WTC11 (cell line): ENCODE results near the gene EFS. TPM values are rescaled to one million over a fixed set of nuclear protein-coding genes. Genes with fewer than 3 reads are reported as not detected.

Source experiments
- ATAC-seq: fragments of 200-7000 bp; cut with Tn5 transposase; 2 replicates; pipeline ENCODE4 v1.10.0; 2021; ENCODE audit warnings: mild to moderate bottlenecking, moderate library complexity
- CTCF ChIA-PET: fragments of 300-600 bp; sonication (Branson Sonifier 250); formaldehyde crosslinking; loops from one replicate; lab custom pipeline; 2021; ENCODE audit warnings: antibody characterized with exemption; lab: Charles Lee
- POLR2A ChIA-PET: fragments of 350-600 bp; sonication (Branson Sonifier 250); formaldehyde crosslinking; loops from one replicate; lab custom pipeline; 2021; ENCODE audit warnings: antibody characterized with exemption; lab: Charles Lee
- DNase-seq: peaks from one replicate; pipeline ENCODE4 v3.0.0; 2021; ENCODE audit warnings: low spot score
- H3K27ac Mint-ChIP-seq: 2 replicates; pipeline ENCODE4 v1.8.0; 2021; ENCODE audit warnings: mixed read lengths
- H3K27me3 Mint-ChIP-seq: 2 replicates; pipeline ENCODE4 v1.8.0; 2021; ENCODE audit warnings: low read depth, mild to moderate bottlenecking, moderate library complexity, mixed read lengths
- H3K36me3 Mint-ChIP-seq: 2 replicates; pipeline ENCODE4 v1.8.0; 2021; ENCODE audit warnings: mixed read lengths
- H3K4me1 Mint-ChIP-seq: 2 replicates; pipeline ENCODE4 v1.8.0; 2022; ENCODE audit warnings: mixed read lengths
- H3K4me3 Mint-ChIP-seq: 2 replicates; pipeline ENCODE4 v1.8.0; 2021; ENCODE audit warnings: mild to moderate bottlenecking, moderate library complexity, mixed read lengths
- H3K9me3 Mint-ChIP-seq: 2 replicates; pipeline ENCODE4 v1.8.0; 2021; ENCODE audit warnings: mixed read lengths
- CREM ChIP-seq: sonication (generic); formaldehyde crosslinking; IDR thresholded peaks from 2 replicates; pipeline ENCODE4 v1.8.1; 2022; ENCODE audit warnings: mild to moderate bottlenecking, missing genetic modification reagents, moderate library complexity
- E2F1 ChIP-seq: sonication (generic); formaldehyde crosslinking; IDR thresholded peaks from 2 replicates; pipeline ENCODE4 v1.8.0; 2022; ENCODE audit warnings: mild to moderate bottlenecking, missing genetic modification reagents
- E2F4 ChIP-seq: sonication (generic); formaldehyde crosslinking; IDR thresholded peaks from 2 replicates; pipeline ENCODE4 v1.8.1; 2022; ENCODE audit warnings: low read depth, mild to moderate bottlenecking, moderate library complexity, missing genetic modification reagents, borderline replicate concordance
- ESRRA ChIP-seq: sonication (generic); formaldehyde crosslinking; IDR thresholded peaks from 2 replicates; pipeline ENCODE4 v1.8.1; 2022; ENCODE audit warnings: mild to moderate bottlenecking, missing genetic modification reagents, borderline replicate concordance
- ETV6 ChIP-seq: sonication (generic); formaldehyde crosslinking; IDR thresholded peaks from 2 replicates; pipeline ENCODE4 v1.8.1; 2022; ENCODE audit warnings: mild to moderate bottlenecking, missing genetic modification reagents
- FOXP4 ChIP-seq: sonication (generic); formaldehyde crosslinking; IDR thresholded peaks from 2 replicates; pipeline ENCODE4 v1.8.0; 2022; ENCODE audit warnings: mild to moderate bottlenecking, missing genetic modification reagents
- GTF2I ChIP-seq: fragments of 250-450 bp; sonication (Bioruptor Pico); conservative IDR thresholded peaks from 2 replicates; pipeline ENCODE4 v1.4.0; 2021; ENCODE audit warnings: mild to moderate bottlenecking
- MLX ChIP-seq: sonication (generic); formaldehyde crosslinking; IDR thresholded peaks from 2 replicates; pipeline ENCODE4 v1.8.1; 2023; ENCODE audit warnings: mild to moderate bottlenecking, missing genetic modification reagents, moderate library complexity
- NR1H2 ChIP-seq: sonication (generic); formaldehyde crosslinking; IDR thresholded peaks from 2 replicates; pipeline ENCODE4 v1.9.0; 2021; ENCODE audit warnings: mild to moderate bottlenecking, moderate library complexity, missing genetic modification reagents
- OVOL2 ChIP-seq: fragments of 250-450 bp; sonication (Bioruptor Pico); IDR thresholded peaks from 2 replicates; pipeline ENCODE4 v1.9.0; 2021; ENCODE audit warnings: mild to moderate bottlenecking, borderline replicate concordance
- SMAD3 ChIP-seq: sonication (generic); formaldehyde crosslinking; IDR thresholded peaks from 2 replicates; pipeline ENCODE4 v1.8.0; 2022; ENCODE audit warnings: missing genetic modification reagents, mild to moderate bottlenecking, borderline replicate concordance
- SMAD4 ChIP-seq: sonication (generic); formaldehyde crosslinking; IDR thresholded peaks from 2 replicates; pipeline ENCODE4 v1.8.0; 2022; ENCODE audit warnings: mild to moderate bottlenecking, missing genetic modification reagents
- SOX15 ChIP-seq: fragments of 250-450 bp; sonication (Bioruptor Pico); IDR thresholded peaks from 2 replicates; pipeline ENCODE4 v1.9.0; 2021; ENCODE audit warnings: mild to moderate bottlenecking
- SP1 ChIP-seq: sonication (generic); formaldehyde crosslinking; conservative IDR thresholded peaks from 2 replicates; pipeline ENCODE4 v1.8.1; 2022; ENCODE audit warnings: missing genetic modification reagents
- TP53 ChIP-seq: sonication (generic); formaldehyde crosslinking; IDR thresholded peaks from 2 replicates; pipeline ENCODE4 v1.8.1; 2023; ENCODE audit warnings: mild to moderate bottlenecking, missing genetic modification reagents
- ZBTB43 ChIP-seq: sonication (generic); formaldehyde crosslinking; IDR thresholded peaks from 2 replicates; pipeline ENCODE4 v1.8.1; 2023; ENCODE audit warnings: mild to moderate bottlenecking, missing genetic modification reagents
- ZNF138 ChIP-seq: sonication (generic); formaldehyde crosslinking; conservative IDR thresholded peaks from 2 replicates; pipeline ENCODE4 v1.8.1; 2022; ENCODE audit warnings: mild to moderate bottlenecking, moderate library complexity, missing genetic modification reagents
- ZNF232 ChIP-seq: sonication (generic); formaldehyde crosslinking; IDR thresholded peaks from 2 replicates; pipeline ENCODE4 v1.8.0; 2022; ENCODE audit warnings: mild to moderate bottlenecking, missing genetic modification reagents
- ZNF263 ChIP-seq: sonication (generic); formaldehyde crosslinking; IDR thresholded peaks from 2 replicates; pipeline ENCODE4 v1.8.1; 2022; ENCODE audit warnings: low read depth, mild to moderate bottlenecking, moderate library complexity, missing genetic modification reagents
- ZNF416 ChIP-seq: fragments of 250-450 bp; sonication (Bioruptor Pico); IDR thresholded peaks from 2 replicates; pipeline ENCODE4 v1.9.0; 2021; ENCODE audit warnings: mild to moderate bottlenecking, inconsistent platforms
- ZNF512 ChIP-seq: sonication (generic); formaldehyde crosslinking; IDR thresholded peaks from 2 replicates; pipeline ENCODE4 v1.8.1; 2022; ENCODE audit warnings: missing genetic modification reagents, borderline replicate concordance
- total RNA-seq: library from RNA; stranded (reverse); gene quantifications from 3 replicates; pipeline ENCODE4 v1.2.3, GENCODE V29; 2021
- TF ChIP-seq, protein P1 (sequence below): sonication (generic); formaldehyde crosslinking; IDR thresholded peaks from 2 replicates; pipeline ENCODE4 v1.8.0; 2022; ENCODE audit warnings: mild to moderate bottlenecking, missing genetic modification reagents
- TF ChIP-seq, protein P2 (sequence below): fragments of 250-450 bp; sonication (Bioruptor Pico); IDR thresholded peaks from 2 replicates; pipeline ENCODE4 v2.1.2; 2022; ENCODE audit warnings: mild to moderate bottlenecking, moderate library complexity

Gene EFS
- total RNA-seq, 1 experiment from 2014 or later, result 35.3 TPM

- no peak for TF ChIP-seq GTF2I (CRISPR knock-in tag)
- no peak for TF ChIP-seq ZNF512 (CRISPR knock-in tag)
- TF ChIP-seq, protein P1, sequence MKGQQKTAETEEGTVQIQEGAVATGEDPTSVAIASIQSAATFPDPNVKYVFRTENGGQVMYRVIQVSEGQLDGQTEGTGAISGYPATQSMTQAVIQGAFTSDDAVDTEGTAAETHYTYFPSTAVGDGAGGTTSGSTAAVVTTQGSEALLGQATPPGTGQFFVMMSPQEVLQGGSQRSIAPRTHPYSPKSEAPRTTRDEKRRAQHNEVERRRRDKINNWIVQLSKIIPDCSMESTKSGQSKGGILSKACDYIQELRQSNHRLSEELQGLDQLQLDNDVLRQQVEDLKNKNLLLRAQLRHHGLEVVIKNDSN (CRISPR knock-in tag), result no peak
- no peak for TF ChIP-seq SOX15 (CRISPR knock-in tag)
- no peak for TF ChIP-seq ZNF263
- no peak for TF ChIP-seq ZNF138 (CRISPR knock-in tag)
- TF ChIP-seq TP53 (CRISPR knock-in tag), result no peak
- no peak for TF ChIP-seq ZBTB43
- TF ChIP-seq SP1 (CRISPR knock-in tag), result no peak
- TF ChIP-seq, protein P2, sequence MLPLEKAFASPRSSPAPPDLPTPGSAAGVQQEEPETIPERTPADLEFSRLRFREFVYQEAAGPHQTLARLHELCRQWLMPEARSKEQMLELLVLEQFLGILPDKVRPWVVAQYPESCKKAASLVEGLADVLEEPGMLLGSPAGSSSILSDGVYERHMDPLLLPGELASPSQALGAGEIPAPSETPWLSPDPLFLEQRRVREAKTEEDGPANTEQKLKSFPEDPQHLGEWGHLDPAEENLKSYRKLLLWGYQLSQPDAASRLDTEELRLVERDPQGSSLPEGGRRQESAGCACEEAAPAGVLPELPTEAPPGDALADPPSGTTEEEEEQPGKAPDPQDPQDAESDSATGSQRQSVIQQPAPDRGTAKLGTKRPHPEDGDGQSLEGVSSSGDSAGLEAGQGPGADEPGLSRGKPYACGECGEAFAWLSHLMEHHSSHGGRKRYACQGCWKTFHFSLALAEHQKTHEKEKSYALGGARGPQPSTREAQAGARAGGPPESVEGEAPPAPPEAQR (CRISPR knock-in tag), result no peak
- no peak for TF ChIP-seq E2F1 (CRISPR knock-in tag)
- TF ChIP-seq NR1H2, result no peak
- TF ChIP-seq ZNF232, result no peak
- no peak for TF ChIP-seq ESRRA (CRISPR knock-in tag)
- DNase-seq (no peak), ATAC-seq (no peak)
- H3K9me3 Mint-ChIP-seq, result no peaks in the 10 kb centered on the region
- H3K4me1 Mint-ChIP-seq, result no peaks in the 10 kb centered on the region
- H3K27me3 Mint-ChIP-seq, result peaks cover 22% of the 10 kb centered on the region
- H3K27ac Mint-ChIP-seq, result no peak overlapping the region
- H3K4me3 Mint-ChIP-seq, result no peak overlapping the region
- POLR2A ChIA-PET, result no interaction called here
- CTCF ChIA-PET, result interaction anchor here (1.2 to 2.2 kb wide), 2 partner anchors 32 to 51 kb away, joined by 3 to 11 read pairs; no protein-coding TSS in a partner anchor
- H3K36me3 Mint-ChIP-seq, result no peaks in the 10 kb centered on the region
These were observed 46.9 kb upstream of the EFS start for GRCh38 chr14:23411563-23412525.

DNA sequence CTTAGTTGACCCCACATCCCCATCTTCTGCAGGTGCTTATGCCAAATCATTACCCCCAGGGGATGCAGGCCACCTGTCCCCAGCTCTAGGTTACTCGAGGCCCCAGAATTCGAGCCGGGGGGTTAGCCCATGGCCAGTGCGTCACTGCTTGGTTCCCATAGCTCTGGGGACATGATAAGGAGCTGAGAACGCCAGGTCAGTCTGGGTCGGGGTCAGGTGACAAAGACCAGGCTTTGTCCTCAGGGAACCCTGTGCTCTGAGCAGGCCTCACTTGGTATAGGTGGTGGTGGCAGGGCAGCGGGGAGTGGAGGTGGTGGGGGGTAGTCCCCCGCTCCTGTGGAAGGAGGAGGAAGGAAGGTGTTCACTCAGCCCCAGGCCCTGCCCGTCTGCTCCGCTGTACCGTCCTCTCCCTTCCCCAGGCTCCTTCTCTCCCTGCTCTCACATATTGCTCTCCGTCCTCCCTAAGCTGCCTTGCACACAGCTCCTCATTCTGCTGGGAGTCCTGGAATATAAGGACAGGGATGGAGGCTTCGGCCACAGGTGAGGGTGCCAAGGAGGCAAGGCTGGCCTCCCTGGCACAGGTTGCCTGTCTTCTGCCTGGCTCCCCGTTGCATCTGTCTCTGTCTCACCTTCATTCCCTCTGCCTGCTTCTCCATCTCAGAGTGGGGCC lies 45.1 kb upstream of the EFS start:
- CTCF ChIA-PET, result interaction anchor here (1.1 to 2.2 kb wide), 2 partner anchors 30 to 149 kb away, joined by 4 to 11 read pairs; no protein-coding TSS in a partner anchor
- no peak for DNase-seq
- Mint-ChIP-seq H3K36me3 (no peaks in the 10 kb centered on the region), H3K9me3 (no peaks in the 10 kb centered on the region), H3K27me3 (peaks cover 20% of the 10 kb centered on the region), H3K4me3 (no peak overlapping the region), H3K27ac (no peak overlapping the region), H3K4me1 (no peaks in the 10 kb centered on the region; the same call in 1 of the 2 replicates)
- TF ChIP-seq CREM (no peak), E2F4 (CRISPR knock-in tag) (no peak), SP1 (CRISPR knock-in tag) (no peak), SMAD3 (CRISPR knock-in tag) (no peak), GTF2I (CRISPR knock-in tag) (no peak), ZNF416 (CRISPR knock-in tag) (no peak), SMAD4 (no peak), FOXP4 (no peak), OVOL2 (CRISPR knock-in tag) (no peak), ETV6 (CRISPR knock-in tag) (no peak), MLX (no peak)
- POLR2A ChIA-PET, result no interaction called here
- ATAC-seq, result no peak
